Endothelial cell of umbilical vein (primary cell): ENCODE data around the gene MTMR4. TPM values are rescaled to one million over a fixed set of nuclear protein-coding genes. Genes with fewer than 3 reads are reported as not detected.

Source experiments
- BruUV-seq: library from RNA; stranded (reverse); fragments of 400-500 nt; replicated peaks from 2 replicates; lab custom pipeline; 2021; lab: Mats Ljungman, UMichigan
- CTCF ChIA-PET: fragments of 300-600, 350-600 bp; sonication (Branson Sonifier 250); formaldehyde crosslinking; loops from one replicate; lab custom pipeline; 2021; ENCODE audit warnings: antibody characterized with exemption, inconsistent platforms; lab: Charles Lee
- POLR2A ChIA-PET: fragments of 300-600, 350-600 bp; sonication (Branson Sonifier 250); formaldehyde crosslinking; loops from one replicate; lab custom pipeline; 2021; ENCODE audit warnings: antibody characterized with exemption, inconsistent platforms; lab: Charles Lee
- DNase-seq: peaks from one replicate; pipeline ENCODE4 v3.0.0-alpha.2; 2011; ENCODE audit warnings: low read depth, low spot score
- FAIRE-seq: peaks from 2 replicates; lab custom pipeline; 2011; peaks lifted over from hg19 to GRCh38; lab: Jason Lieb, UNC
- H2AFZ ChIP-seq: 2 replicates; pipeline ENCODE4 v1.6.0; 2012; ENCODE audit warnings: low read depth, low read length, control low read depth, inconsistent platforms
- H3K27ac ChIP-seq: 2 replicates; pipeline ENCODE4 v1.5.1; 2011; ENCODE audit warnings: low read depth, mild to moderate bottlenecking, control low read depth, low read length, moderate library complexity; ENCODE audit not compliant: insufficient read depth
- H3K27me3 ChIP-seq, 2 experiments: 2 replicates each; pipeline versions ENCODE4 v1.6.0 to v1.6.1; 2011; ENCODE audit warnings: low read length in 2 of 2, mixed read lengths in 1 of 2; ENCODE audit not compliant: control insufficient read depth in 2 of 2, insufficient read depth in 2 of 2
- H3K36me3 ChIP-seq, 2 experiments: 2 replicates in 1 of 2; 3 replicates in 1 of 2; pipeline ENCODE4 v1.5.1; 2011; ENCODE audit warnings: low read length in 2 of 2, mild to moderate bottlenecking in 1 of 2, moderate library complexity in 1 of 2; ENCODE audit not compliant: control insufficient read depth in 2 of 2, insufficient read depth in 2 of 2; ENCODE audit errors: extremely low read depth in 1 of 2
- H3K4me1 ChIP-seq: 3 replicates; pipeline ENCODE4 v1.5.1; 2011; ENCODE audit warnings: mild to moderate bottlenecking, low read length; ENCODE audit not compliant: control insufficient read depth, insufficient read depth; ENCODE audit errors: extremely low read depth
- H3K4me2 ChIP-seq: 2 replicates; pipeline ENCODE4 v1.6.1; 2011; ENCODE audit warnings: low read length, control low read depth, mixed read lengths; ENCODE audit not compliant: insufficient read depth
- H3K4me3 ChIP-seq, 3 experiments: fragments of 200-600 bp in 1 of 3; sonication (generic), shearing (Covaris generic) in 1 of 3; replicated peaks in 1 of 3; 2 replicates each; pipeline ENCODE4 v1.5.1; 2011 to 2016; ENCODE audit warnings: control low read depth in 3 of 3, low read length in 3 of 3, mild to moderate bottlenecking in 2 of 3, inconsistent platforms in 1 of 3, low read depth in 1 of 3, moderate library complexity in 1 of 3; ENCODE audit not compliant: insufficient read depth in 1 of 3
- H3K79me2 ChIP-seq: 2 replicates; pipeline ENCODE4 v1.6.0; 2012; ENCODE audit warnings: low read length, inconsistent platforms; ENCODE audit not compliant: control insufficient read depth, insufficient read depth
- H3K9ac ChIP-seq: replicated peaks from 2 replicates; pipeline ENCODE3; 2011; ENCODE audit warnings: low read length, control low read depth; ENCODE audit not compliant: insufficient read depth; ENCODE audit errors: extremely low read depth
- H3K9me1 ChIP-seq: replicated peaks from 3 replicates; pipeline ENCODE4 v1.6.0; 2011; ENCODE audit warnings: mild to moderate bottlenecking, low read length; ENCODE audit not compliant: control insufficient read depth, insufficient read depth; ENCODE audit errors: extremely low read depth
- H3K9me3 ChIP-seq: replicated peaks from 2 replicates; pipeline ENCODE4 v1.5.1; 2012; ENCODE audit warnings: low read length, inconsistent platforms; ENCODE audit not compliant: control insufficient read depth, insufficient read depth
- H4K20me1 ChIP-seq: replicated peaks from 2 replicates; pipeline ENCODE3; 2011; ENCODE audit warnings: mild to moderate bottlenecking, low read length; ENCODE audit not compliant: control insufficient read depth, insufficient read depth; ENCODE audit errors: extremely low read depth
- EZH2 ChIP-seq: IDR thresholded peaks from 2 replicates; pipeline ENCODE4 v1.6.1; 2012; ENCODE audit warnings: borderline replicate concordance, low read depth, mild to moderate bottlenecking, moderate library complexity, low read length, inconsistent platforms; ENCODE audit not compliant: severe bottlenecking
- FOS ChIP-seq: IDR thresholded peaks from 2 replicates; pipeline ENCODE4 v1.6.1; 2011; ENCODE audit warnings: mild to moderate bottlenecking, low read length, moderate library complexity, borderline replicate concordance; ENCODE audit not compliant: insufficient read depth
- GATA2 ChIP-seq: IDR thresholded peaks from 2 replicates; pipeline ENCODE4 v1.7.0; 2011; ENCODE audit warnings: low read depth, mild to moderate bottlenecking, moderate library complexity, mixed read lengths, low read length; ENCODE audit not compliant: insufficient read length, insufficient read depth
- JUN ChIP-seq: IDR thresholded peaks from 2 replicates; pipeline ENCODE4 v1.6.1; 2011; ENCODE audit warnings: borderline replicate concordance, low read depth; ENCODE audit not compliant: insufficient read length, insufficient read depth
- MYC ChIP-seq: IDR thresholded peaks from one replicate; pipeline ENCODE4 v1.6.1; 2011; ENCODE audit warnings: mild to moderate bottlenecking, low read depth, low read length
- POLR2A ChIP-seq: IDR thresholded peaks from 2 replicates; pipeline ENCODE4 v1.6.1; 2012; ENCODE audit warnings: low read depth, mild to moderate bottlenecking, control low read depth, low read length
- POLR2AphosphoS5 ChIP-seq: IDR thresholded peaks from 2 replicates; pipeline ENCODE4 v1.6.1; 2012; ENCODE audit warnings: low read depth, mild to moderate bottlenecking, control low read depth, low read length, moderate library complexity; ENCODE audit not compliant: insufficient read depth
- dilution Hi-C: fragments of 300-500 bp; cut with MboI; formaldehyde crosslinking; loops from one replicate; pipeline ENCODE4 v1.15.0; 2019; ENCODE audit warnings: low sequenced_read_pairs; ENCODE audit not compliant: extremely low pct_ligation_motif_present
- intact Hi-C: fragments of 100-400 bp; cut with micrococcal nuclease; formaldehyde crosslinking; loops from one replicate; pipeline ENCODE4 v1.10.0; 2022
- polyA plus RNA-seq, 4 experiments: library from polyadenylated mRNA; depleted of rRNA in 3 of 4; stranded (reverse) in 3 of 4; unstranded in 1 of 4; fragments of >200 nt; gene quantifications; 2 replicates each; pipeline versions ENCODE4 v1.2.1 to v1.2.3, GENCODE V29; 2011 to 2012; ENCODE audit warnings: missing spikeins in 1 of 4
- total RNA-seq: library from RNA; stranded (reverse); gene quantifications from 2 replicates; pipeline ENCODE4 v1.2.3, GENCODE V29; 2021
- TF ChIP-seq, protein P1 (sequence below), 2 donors: IDR thresholded peaks; 1 replicate in 1 of 2; 2 replicates in 1 of 2; pipeline ENCODE4 v1.5.1; 2011; ENCODE audit warnings: low read length in 2 of 2, mild to moderate bottlenecking in 2 of 2, moderate library complexity in 2 of 2, control low read depth in 1 of 2, inconsistent platforms in 1 of 2, low read depth in 1 of 2; ENCODE audit not compliant: insufficient read depth in 1 of 2; ENCODE audit errors: extremely low read depth in 1 of 2
- TF ChIP-seq, protein P2 (sequence below): IDR thresholded peaks from 2 replicates; pipeline ENCODE4 v1.6.1; 2011; ENCODE audit not compliant: insufficient read depth, insufficient read length

The MTMR4 gene
- total and polyA plus RNA-seq, 2 donors (not counting 3 experiments of a cell fraction or from before 2014, with no cell fraction given) = 25.1 to 41.0 TPM

- Histone ChIP-seq H3K4me2 (no peak overlapping the region), H3K9me1 (no peaks in the 10 kb centered on the region), H3K27me3 (peaks cover 5 to 11% of the 10 kb centered on the region in 2 experiments), H3K27ac (no peak overlapping the region), H3K9ac (no peak overlapping the region), H3K9me3 (no peaks in the 10 kb centered on the region), H3K79me2 (no peaks in the 10 kb centered on the region), H3K4me3 (no peak overlapping the region), H4K20me1 (no peaks in the 10 kb centered on the region), H2AFZ (no peak overlapping the region), H3K4me1 (no peaks in the 10 kb centered on the region), H3K36me3 (no peaks in the 10 kb centered on the region)
- ChIA-PET POLR2A (no interaction called here), CTCF (no interaction called here)
- TF ChIP-seq GATA2 (no peak), POLR2AphosphoS5 (no peak), POLR2A (no peak), MYC (no peak)
- TF ChIP-seq, protein P1, sequence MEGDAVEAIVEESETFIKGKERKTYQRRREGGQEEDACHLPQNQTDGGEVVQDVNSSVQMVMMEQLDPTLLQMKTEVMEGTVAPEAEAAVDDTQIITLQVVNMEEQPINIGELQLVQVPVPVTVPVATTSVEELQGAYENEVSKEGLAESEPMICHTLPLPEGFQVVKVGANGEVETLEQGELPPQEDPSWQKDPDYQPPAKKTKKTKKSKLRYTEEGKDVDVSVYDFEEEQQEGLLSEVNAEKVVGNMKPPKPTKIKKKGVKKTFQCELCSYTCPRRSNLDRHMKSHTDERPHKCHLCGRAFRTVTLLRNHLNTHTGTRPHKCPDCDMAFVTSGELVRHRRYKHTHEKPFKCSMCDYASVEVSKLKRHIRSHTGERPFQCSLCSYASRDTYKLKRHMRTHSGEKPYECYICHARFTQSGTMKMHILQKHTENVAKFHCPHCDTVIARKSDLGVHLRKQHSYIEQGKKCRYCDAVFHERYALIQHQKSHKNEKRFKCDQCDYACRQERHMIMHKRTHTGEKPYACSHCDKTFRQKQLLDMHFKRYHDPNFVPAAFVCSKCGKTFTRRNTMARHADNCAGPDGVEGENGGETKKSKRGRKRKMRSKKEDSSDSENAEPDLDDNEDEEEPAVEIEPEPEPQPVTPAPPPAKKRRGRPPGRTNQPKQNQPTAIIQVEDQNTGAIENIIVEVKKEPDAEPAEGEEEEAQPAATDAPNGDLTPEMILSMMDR (IDR thresholded peaks at IDR 0.05; ENCODE audit: extremely low read depth in 1 of 2, insufficient read depth in 1 of 2, low read depth in 1 of 2, low read length in 2 of 2) = no peak
- no peak for DNase-seq
- dilution Hi-C loops (no loop called here), intact Hi-C loops (no loop called here)
- FAIRE-seq = no peak
- BruUV-seq = no TSS peak
Observed at GRCh38 chr17:58470356-58470755, 44.1 kb downstream of the MTMR4 start.

- H3K36me3 ChIP-seq = no peaks in the 10 kb centered on the region
- H3K79me2 ChIP-seq = no peaks in the 10 kb centered on the region
- intact Hi-C loops = no loop called here
- H3K9ac ChIP-seq = no peak overlapping the region
- CTCF ChIA-PET = interaction anchor here (0.7 to 0.9 kb wide), 2 partner anchors 17 to 69 kb away, joined by 3 read pairs; no protein-coding TSS in a partner anchor
- POLR2A ChIA-PET = no interaction called here
- H2AFZ ChIP-seq = no peak overlapping the region
- DNase-seq (no peak), FAIRE-seq (no peak)
- H3K4me1 ChIP-seq = no peaks in the 10 kb centered on the region
- no peak overlapping the region for H3K4me2 ChIP-seq
- no TSS peak for BruUV-seq
- no peak overlapping the region for H3K4me3 ChIP-seq
- H3K27ac ChIP-seq = no peak overlapping the region
- H3K9me1 ChIP-seq = no peaks in the 10 kb centered on the region
- H3K9me3 ChIP-seq = no peaks in the 10 kb centered on the region
- dilution Hi-C loops = no loop called here
- H4K20me1 ChIP-seq = no peaks in the 10 kb centered on the region
- no peak for TF ChIP-seq GATA2
- TF ChIP-seq POLR2AphosphoS5 = no peak
- TF ChIP-seq, protein P1 (IDR thresholded peaks at IDR 0.05; ENCODE audit: extremely low read depth in 1 of 2, insufficient read depth in 1 of 2, low read depth in 1 of 2, low read length in 2 of 2) = no peak
- no peak for TF ChIP-seq FOS
- TF ChIP-seq MYC = no peak
- no peak for TF ChIP-seq EZH2
- no peak for TF ChIP-seq POLR2A
- TF ChIP-seq, protein P2, sequence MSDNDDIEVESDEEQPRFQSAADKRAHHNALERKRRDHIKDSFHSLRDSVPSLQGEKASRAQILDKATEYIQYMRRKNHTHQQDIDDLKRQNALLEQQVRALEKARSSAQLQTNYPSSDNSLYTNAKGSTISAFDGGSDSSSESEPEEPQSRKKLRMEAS = no peak
- no peak for TF ChIP-seq JUN
- peaks cover 5 to 11% of the 10 kb centered on the region in 2 experiments for H3K27me3 ChIP-seq
Observed at GRCh38 chr17:58468944-58469343, 45.5 kb downstream of the MTMR4 start.
